HFF-Myc (cell line): ENCODE results near the gene OR2V2.

Experiments
- DNase-seq: peaks from one replicate; pipeline ENCODE4 v3.0.0-alpha.2; 2011; ENCODE audit warnings: low read depth; ENCODE audit errors: extremely low read depth
- H3K4me3 ChIP-seq: replicated peaks from 2 replicates; pipeline ENCODE4 v1.5.1; 2011; ENCODE audit warnings: low read depth, mild to moderate bottlenecking, control low read depth, low read length
- CTCF ChIP-seq: IDR thresholded peaks from 2 replicates; pipeline ENCODE4 v1.5.1; 2012; ENCODE audit warnings: mild to moderate bottlenecking, low read depth, low read length, control low read depth; ENCODE audit errors: missing control alignments

Gene OR2V2

GRCh38 chr5:181194489-181195248 lies 47.3 kb downstream of the OR2V2 start:
- no peak overlapping the region for H3K4me3 ChIP-seq
- no peak for TF ChIP-seq CTCF
- DNase-seq, result no peak

GRCh38 chr5:181195249-181195761 lies 47.9 kb downstream of the OR2V2 start:
- H3K4me3 ChIP-seq, result no peak overlapping the region
- DNase-seq, result no peak
- TF ChIP-seq CTCF, result no peak

- no peak for TF ChIP-seq CTCF
- no peak overlapping the region for H3K4me3 ChIP-seq
- no peak for DNase-seq
Observed at GRCh38 chr5:181197326-181197951, 50.1 kb downstream of the OR2V2 start.

- DNase-seq, result no peak
- H3K4me3 ChIP-seq, result no peak overlapping the region
- TF ChIP-seq CTCF, result no peak
Observed at GRCh38 chr5:181198106-181198685, 50.8 kb downstream of the OR2V2 start.

- no peak for TF ChIP-seq CTCF
- DNase-seq, result no peak
- H3K4me3 ChIP-seq, result no peak overlapping the region
Observed at GRCh38 chr5:181198905-181199519, 51.6 kb downstream of the OR2V2 start.

GRCh38 chr5:181199881-181200638 lies 52.7 kb downstream of the OR2V2 start:
- no peak for DNase-seq
- H3K4me3 ChIP-seq, result no peak overlapping the region
- TF ChIP-seq CTCF, result no peak
